Psoas muscle (tissue), 8 donors: ENCODE measurements around the gene LMAN2. TPM values are rescaled to one million over a fixed set of nuclear protein-coding genes. Genes with fewer than 3 reads are reported as not detected.

Experiments used
- ATAC-seq, 4 donors: fragments of 200-7000 bp; cut with Tn5 transposase; one replicate each; pipeline ENCODE4 v1.9.1; 2020; ENCODE audit warnings: moderate library complexity in 3 of 4, mild to moderate bottlenecking in 2 of 4
- DNase-seq, 2 donors: peaks; one replicate each; pipeline ENCODE4 v3.0.0-alpha.2; 2020
- H3K27ac ChIP-seq: fragments of 200-600 bp; one replicate; pipeline ENCODE4 v1.8.0; 2022
- H3K27me3 ChIP-seq, 3 donors: fragments of 200-600 bp in 1 of 3; one replicate each; pipeline versions ENCODE4 v1.6.1 to v1.8.0; 2013 to 2022; ENCODE audit warnings: low read length in 2 of 3, mild to moderate bottlenecking in 2 of 3, moderate library complexity in 1 of 3; ENCODE audit not compliant: insufficient read depth in 3 of 3
- H3K36me3 ChIP-seq, 2 donors: fragments of 200-600 bp in 1 of 2; one replicate each; pipeline versions ENCODE4 v1.6.1 to v1.8.0; 2013 to 2022; ENCODE audit warnings: low read depth in 1 of 2, mild to moderate bottlenecking in 1 of 2, moderate library complexity in 1 of 2; ENCODE audit not compliant: insufficient read depth in 1 of 2
- H3K4me1 ChIP-seq: fragments of 200-600 bp; one replicate; pipeline ENCODE4 v1.8.0; 2022
- H3K4me3 ChIP-seq: fragments of 200-600 bp; one replicate; pipeline ENCODE4 v1.8.0; 2022; ENCODE audit warnings: mild to moderate bottlenecking
- H3K9me3 ChIP-seq: fragments of 200-600 bp; one replicate; pipeline ENCODE4 v1.8.0; 2022
- CTCF ChIP-seq: fragments of 200-600 bp; IDR thresholded peaks from one replicate; pipeline ENCODE4 v1.8.0; 2022; ENCODE audit warnings: antibody characterized with exemption
- WGBS, 3 donors: extraction: QIAGEN DNeasy Blood & Tissue Kit; methylation state at CpG; one replicate each; pipeline versions ENCODE4 v1.1.6 to v1.1.7; 2013; 5-methylcytosine and 5-hydroxymethylcytosine counted together
- intact Hi-C, 2 donors: fragments of 100-400 bp; cut with DNase I; formaldehyde crosslinking; loops; one replicate each; pipeline versions ENCODE4 v1.11.0 to v1.14.2; 2022
- polyA plus RNA-seq, 3 donors: library from polyadenylated mRNA; stranded (reverse); fragments of 200-250 nt; gene quantifications; one replicate each; pipeline ENCODE4 v1.2.3, GENCODE V29; 2013
- total RNA-seq, 4 donors: library from RNA; stranded (reverse); fragmentation: NEBNext Ultra II Directional in 2 of 4; extraction: Animal tissue kit (Norgen Biotek cat#: 25700) in 2 of 4; gene quantifications; one replicate each; pipeline versions ENCODE4 v1.2.1 to v1.2.4, GENCODE V29; 2021 to 2023
- donor health status: healthy with polysubstance abuse.
- donor health status: DM: no; HTN: no; CAD: no; lungs with moderate emphysema.
- donor health status: Bipolar disorder and iron deficiency.
- donor health status: healthy.
- donor health status: DM: yes; HTN: yes; CAD: no.
- donor health status: DM: no; HTN: no; CAD: no.
- donor health status: DM: no; HTN: no; CAD: no.
- donor health status: DM: yes; HTN: yes; CAD: no.

Gene LMAN2
- total and polyA plus RNA-seq, 7 donors: 28.7 to 193 (median 55.8) TPM

GRCh38 chr5:177355868-177356168 lies 4.3 kb upstream of the LMAN2 start:
- H3K36me3 ChIP-seq: no peaks in the 10 kb centered on the region
- H3K9me3 ChIP-seq: no peaks in the 10 kb centered on the region
- no peak overlapping the region for H3K4me3 ChIP-seq
- peaks cover 13% of the 10 kb centered on the region for H3K4me1 ChIP-seq
- intact Hi-C loops: no loop called here
- no peaks in the 10 kb centered on the region for H3K27me3 ChIP-seq
- ATAC-seq (no peak), DNase-seq (no peak)
- WGBS, 3 donors: 11 to 18% (median 17%) methylated on average over 1 of the region's 1 CpG
- no peak overlapping the region for H3K27ac ChIP-seq
- TF ChIP-seq CTCF: no peak

GRCh38 chr5:177355162-177355867 lies 3.8 kb upstream of the LMAN2 start:
- DNase-seq: no peak
- H3K4me1 ChIP-seq: peaks cover 18% of the 10 kb centered on the region
- H3K36me3 ChIP-seq: no peaks in the 10 kb centered on the region
- H3K27ac ChIP-seq: no peak overlapping the region
- intact Hi-C loops: no loop called here
- H3K27me3 ChIP-seq: no peaks in the 10 kb centered on the region
- no peak for ATAC-seq
- whole genome bisulfite sequencing, 3 donors: 75 to 90% (median 88%) methylated on average over 1 of the region's 1 CpG
- no peaks in the 10 kb centered on the region for H3K9me3 ChIP-seq
- no peak overlapping the region for H3K4me3 ChIP-seq
- TF ChIP-seq CTCF: no peak

GRCh38 chr5:177354711-177355110 lies 3.2 kb upstream of the LMAN2 start:
- intact Hi-C loops: loop anchor here in 1 of 2 donors (5.0 kb wide), 1 partner anchor 42 kb away; the partner anchor contains the start of gene MXD3
- H3K27ac ChIP-seq: no peak overlapping the region
- DNase-seq (no peak), ATAC-seq (no peak)
- H3K9me3 ChIP-seq: no peaks in the 10 kb centered on the region
- H3K4me3 ChIP-seq: no peak overlapping the region
- peaks cover 24% of the 10 kb centered on the region for H3K4me1 ChIP-seq
- no peak for TF ChIP-seq CTCF
- no peaks in the 10 kb centered on the region for H3K27me3 ChIP-seq
- H3K36me3 ChIP-seq: peaks cover 0 to 5% of the 10 kb centered on the region in 2 donors
- WGBS, 3 donors: 71 to 73% (median 73%) methylated on average over 3 of the region's 3 CpGs

GRCh38 chr5:177354256-177354655 lies 2.8 kb upstream of the LMAN2 start:
- Histone ChIP-seq H3K36me3 (peaks cover 1 to 9% of the 10 kb centered on the region in 2 donors), H3K27ac (no peak overlapping the region), H3K4me1 (peaks cover 28% of the 10 kb centered on the region), H3K9me3 (no peaks in the 10 kb centered on the region), H3K4me3 (no peak overlapping the region), H3K27me3 (no peaks in the 10 kb centered on the region)
- 90 to 92% (median 92%) methylated on average over 3 of the region's 3 CpGs for WGBS, 3 donors
- ATAC-seq: no peak
- TF ChIP-seq CTCF: no peak
- DNase-seq: no peak
- intact Hi-C loops: loop anchor here in 1 of 2 donors (5.0 kb wide), 1 partner anchor 42 kb away; the partner anchor contains the start of gene MXD3

- Histone ChIP-seq H3K9me3 (no peaks in the 10 kb centered on the region), H3K4me3 (no peak overlapping the region), H3K27me3 (no peaks in the 10 kb centered on the region), H3K4me1 (peaks cover 24% of the 10 kb centered on the region), H3K27ac (no peak overlapping the region), H3K36me3 (peaks cover 3 to 14% of the 10 kb centered on the region in 2 donors)
- no peak for TF ChIP-seq CTCF
- no peak for ATAC-seq
- WGBS, 3 donors: 78 to 82% (median 80%) methylated on average over 5 of the region's 5 CpGs
- no peak for DNase-seq
- intact Hi-C loops: loop anchor here in 1 of 2 donors (5.0 kb wide), 1 partner anchor 41 kb away; the partner anchor contains the start of gene MXD3
Measured at GRCh38 chr5:177353093-177353492, 1.6 kb upstream of the LMAN2 start.
